ENCODE results near the gene MT1H.
"Not testable (repeated sequence)": the region's sequence is repeated elsewhere in the genome, so short reads cannot be mapped to it uniquely, and the experiment has no call there.

The MT1H gene

DNA sequence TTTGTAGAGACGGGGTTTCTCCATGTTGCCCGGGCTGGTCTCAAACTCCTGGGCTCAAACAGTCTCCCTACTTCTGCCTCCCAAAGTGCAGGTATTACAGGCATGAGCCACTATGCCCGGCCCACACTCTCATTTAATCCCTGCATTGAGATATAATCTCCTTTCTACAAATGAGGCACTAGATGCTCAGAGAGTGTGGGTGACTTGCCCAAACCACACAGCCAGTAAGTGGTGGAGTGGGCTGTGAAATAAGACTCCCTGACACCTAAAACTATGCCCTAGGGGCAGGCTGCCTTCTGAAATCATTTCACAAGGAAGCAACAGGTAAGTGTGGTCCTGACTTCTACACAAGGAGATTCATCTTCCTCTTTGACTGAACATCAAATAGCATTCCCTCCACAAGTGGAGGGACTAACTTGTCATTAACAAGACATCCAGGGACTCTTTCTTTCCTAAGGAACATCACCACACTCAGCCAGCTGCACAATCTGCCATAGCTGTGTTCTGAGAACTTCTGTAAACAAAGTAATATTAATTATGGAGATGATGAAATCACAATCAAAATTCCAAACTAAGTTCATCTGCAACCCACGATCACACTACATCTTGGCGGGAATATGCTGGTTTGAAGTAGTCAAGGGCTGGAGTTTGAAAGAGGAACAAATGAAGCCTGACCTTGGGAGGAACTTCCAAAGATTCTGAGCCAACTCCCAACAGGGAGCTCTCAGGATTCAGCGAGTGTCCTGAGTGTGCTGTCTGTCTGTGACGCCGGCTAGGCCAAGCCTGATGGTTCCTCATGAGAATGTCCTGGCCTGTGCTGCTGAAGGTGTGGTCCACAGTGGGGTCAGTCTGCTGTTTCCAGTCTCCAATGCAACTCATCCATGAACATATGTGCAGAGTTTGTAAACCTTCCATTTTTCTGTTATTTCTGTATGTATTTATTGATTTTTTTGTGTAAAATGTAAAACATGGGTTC lies 4.0 kb upstream of the MT1H start:
- DNase-seq (ENCODE audit: low read depth, low spot score), result not testable (repeated sequence)

DNA sequence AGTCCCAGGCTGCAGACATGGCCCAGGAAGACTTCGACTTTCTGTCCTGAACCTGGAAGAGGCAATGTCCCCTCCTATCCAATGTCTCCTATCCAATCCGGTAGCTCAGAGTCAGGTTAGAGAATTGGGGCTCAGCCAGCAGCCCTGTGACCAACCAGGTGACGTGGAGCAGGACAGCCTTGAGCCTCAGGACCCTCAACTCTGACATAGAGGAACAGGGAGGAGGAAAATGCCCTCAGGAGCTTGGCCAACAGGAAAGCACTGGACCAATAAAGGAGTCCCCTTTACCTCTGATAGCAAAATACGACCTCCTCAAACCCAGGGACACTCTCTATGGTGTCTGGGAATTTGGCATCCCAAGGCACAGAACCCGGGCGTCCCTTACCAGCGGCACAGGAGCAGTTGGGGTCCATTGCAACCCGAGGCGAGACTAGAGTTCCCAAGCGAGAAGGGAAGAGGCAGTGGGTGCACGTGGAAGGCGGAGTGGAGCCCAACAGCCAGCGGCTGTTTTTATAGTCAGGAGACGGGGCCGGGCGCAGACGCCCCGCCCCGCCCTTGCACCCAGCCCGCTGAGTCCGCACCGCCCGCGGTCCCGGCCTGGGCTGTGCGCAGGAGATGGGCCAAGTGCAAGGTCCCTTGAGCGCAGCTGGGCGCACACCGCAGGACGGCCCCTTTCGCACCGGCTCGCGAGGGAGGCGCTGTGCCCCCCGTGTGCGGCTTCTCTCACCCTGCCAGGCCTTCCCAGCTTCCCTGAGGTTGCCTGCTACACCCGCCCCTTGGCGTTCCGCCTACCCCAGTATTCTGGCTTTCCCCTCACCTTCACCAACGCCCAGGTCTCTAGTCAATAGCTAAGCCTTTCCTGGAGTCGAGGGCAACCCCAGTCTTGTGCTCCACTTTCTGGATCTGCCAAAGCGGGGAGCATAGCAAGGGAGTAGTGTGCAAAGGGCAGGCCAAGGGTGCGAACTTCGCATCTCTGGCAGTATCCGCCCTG lies 1.7 kb upstream of the MT1H start, which contains the start of gene MT1G:
TSS of gene MT1G (minus strand) at position 485 of the 991 bp plus-strand sequence. CDS start at position 413, 72 bp downstream.
- DNase-seq (ENCODE audit: low read depth, low spot score), result peak; percentile 70

DNA sequence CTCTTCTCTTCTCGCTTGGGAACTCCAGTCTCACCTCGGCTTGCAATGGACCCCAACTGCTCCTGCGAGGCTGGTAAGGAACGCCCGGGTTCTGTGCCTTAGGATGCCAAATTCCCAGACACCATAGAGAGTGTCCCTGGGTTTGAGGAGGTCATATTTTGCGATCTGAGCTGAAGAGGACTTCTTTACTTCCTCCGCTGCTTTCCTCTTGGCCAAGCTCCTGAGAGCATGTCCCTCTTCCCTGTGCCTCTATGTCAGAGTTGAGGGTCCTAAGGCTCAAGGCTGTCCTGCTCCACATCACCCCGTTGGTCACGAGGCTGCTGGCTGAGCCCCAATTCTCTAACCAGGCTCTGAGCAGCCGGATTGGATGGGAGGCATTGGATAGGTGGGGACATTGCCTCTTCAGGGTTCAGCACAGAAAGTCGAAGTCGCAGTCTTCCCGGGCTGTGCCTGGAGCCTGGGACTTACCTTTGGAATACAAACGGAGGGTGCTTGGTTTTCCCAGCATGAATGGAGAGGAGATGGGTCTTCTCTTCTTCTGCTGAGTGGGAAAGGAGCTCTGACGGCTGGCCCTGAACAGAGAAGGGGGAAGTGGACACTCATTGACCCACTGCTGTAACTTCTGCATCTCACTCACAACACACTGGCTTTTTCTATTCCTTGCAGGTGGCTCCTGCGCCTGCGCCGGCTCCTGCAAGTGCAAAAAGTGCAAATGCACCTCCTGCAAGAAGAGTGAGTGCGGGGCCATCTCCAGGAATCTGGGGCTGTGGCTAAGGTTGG lies 416 bp downstream of the MT1H start:
- no peak for DNase-seq (ENCODE audit: low read depth, low spot score)

DNA sequence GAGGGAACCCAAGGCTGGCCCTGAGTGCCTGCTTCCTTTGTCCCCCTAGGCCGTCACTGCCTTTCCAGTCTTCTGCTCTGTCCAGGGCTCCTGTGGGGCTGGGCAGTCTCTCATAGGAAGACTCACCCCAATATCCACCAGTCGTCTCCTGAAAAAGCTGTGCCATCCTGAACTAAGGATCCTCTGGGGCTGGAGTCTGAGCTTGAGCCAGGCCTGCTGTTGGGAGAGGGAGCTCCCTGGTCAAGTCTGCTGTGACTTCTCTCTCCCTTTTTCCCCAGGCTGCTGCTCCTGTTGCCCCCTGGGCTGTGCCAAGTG lies 963 bp downstream of the MT1H start:
- no peak for DNase-seq (ENCODE audit: low read depth, low spot score)

DNA sequence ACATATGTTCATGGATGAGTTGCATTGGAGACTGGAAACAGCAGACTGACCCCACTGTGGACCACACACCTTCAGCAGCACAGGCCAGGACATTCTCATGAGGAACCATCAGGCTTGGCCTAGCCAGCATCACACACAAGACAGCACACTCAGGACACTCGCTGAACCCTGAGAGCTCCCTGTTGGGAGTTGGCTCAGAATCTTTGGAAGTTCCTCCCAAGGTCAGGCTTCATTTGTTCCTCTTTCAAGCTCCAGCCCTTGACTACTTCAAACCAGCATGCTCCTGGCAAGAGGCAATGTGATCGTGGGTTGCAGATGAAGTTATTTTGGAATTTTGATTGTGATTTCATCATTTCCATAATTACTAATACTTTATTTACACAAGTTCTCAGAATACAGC lies 2.1 kb downstream of the MT1H start:
- DNase-seq (ENCODE audit: low read depth, low spot score), result not testable (repeated sequence)

DNA sequence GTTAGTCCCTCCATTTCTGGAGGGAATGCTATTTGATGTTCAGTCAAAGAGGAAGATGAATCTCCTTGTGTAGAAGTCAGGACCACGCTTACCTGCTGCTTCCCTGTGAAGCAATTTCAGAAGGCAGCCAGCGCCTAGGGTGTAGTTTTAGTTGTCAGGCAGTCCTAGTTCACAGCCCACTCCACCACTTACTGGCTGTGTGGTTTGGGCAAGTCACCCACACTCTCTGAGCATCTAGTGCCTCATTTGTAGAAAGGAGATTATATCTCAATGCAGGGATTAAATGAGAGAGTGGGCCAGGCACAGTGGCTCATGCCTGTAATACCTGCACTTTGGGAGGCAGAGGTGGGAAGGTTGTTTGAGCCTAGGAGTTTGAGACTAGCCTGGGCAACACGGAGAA lies 2.6 kb downstream of the MT1H start:
- DNase-seq (ENCODE audit: low read depth, low spot score), result not testable (repeated sequence)

DNA sequence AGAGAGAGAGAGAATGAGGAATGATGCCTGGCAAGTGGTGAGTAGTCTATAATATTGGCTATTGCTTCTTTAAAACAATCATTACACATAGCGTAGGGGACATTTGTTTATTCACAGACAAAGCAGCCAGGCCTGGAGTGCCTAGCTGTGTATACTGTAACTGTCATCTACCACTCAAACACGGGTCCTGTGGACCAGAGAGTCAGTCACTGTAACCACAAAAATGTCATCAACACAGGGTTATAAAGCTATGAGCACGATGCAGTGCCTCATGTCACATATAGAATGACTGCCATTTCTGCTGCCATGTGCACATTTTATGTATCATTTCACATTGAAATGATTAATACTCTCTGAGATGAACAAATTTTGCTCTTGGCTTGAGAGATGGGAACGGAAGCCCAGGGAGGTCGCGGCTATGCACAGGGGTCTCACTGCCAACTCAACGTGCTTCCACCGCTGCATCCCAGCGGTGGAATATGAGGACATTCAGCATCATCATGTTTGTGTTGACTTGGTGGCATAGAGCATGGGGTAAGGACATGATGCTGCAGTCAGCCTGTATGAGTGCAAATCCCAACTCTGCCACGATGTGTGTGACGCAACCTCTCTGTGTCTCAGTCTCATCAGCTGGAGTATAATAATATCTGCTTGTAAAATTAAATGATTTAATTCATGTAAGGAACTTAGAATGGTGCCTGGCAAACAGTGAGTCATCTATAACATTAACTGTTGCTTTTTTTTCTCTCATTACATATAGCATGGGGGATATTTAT lies 3.3 kb downstream of the MT1H start:
- DNase-seq (ENCODE audit: low read depth, low spot score), result no peak

DNA sequence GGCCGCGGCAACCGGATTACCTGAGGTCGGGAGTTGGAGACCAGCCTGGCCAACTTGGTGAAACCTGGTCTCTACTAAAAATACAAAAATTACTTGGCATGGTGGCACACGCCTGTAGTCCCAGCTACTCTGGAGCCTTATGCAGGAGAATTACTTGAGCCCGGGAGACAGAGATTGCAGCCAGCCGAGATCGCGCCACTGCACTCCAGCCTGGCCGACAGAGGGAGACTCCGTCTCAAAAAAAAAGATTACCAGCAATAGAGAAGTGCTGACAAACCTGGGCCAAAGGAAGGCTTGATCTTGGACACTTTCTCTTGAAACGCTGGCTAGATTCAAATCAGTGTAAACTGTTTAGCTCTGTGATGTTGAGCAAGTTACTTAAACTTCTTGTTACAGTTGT lies 4.3 kb downstream of the MT1H start:
- peak; percentile 84 for DNase-seq (ENCODE audit: low read depth, low spot score)

DNA sequence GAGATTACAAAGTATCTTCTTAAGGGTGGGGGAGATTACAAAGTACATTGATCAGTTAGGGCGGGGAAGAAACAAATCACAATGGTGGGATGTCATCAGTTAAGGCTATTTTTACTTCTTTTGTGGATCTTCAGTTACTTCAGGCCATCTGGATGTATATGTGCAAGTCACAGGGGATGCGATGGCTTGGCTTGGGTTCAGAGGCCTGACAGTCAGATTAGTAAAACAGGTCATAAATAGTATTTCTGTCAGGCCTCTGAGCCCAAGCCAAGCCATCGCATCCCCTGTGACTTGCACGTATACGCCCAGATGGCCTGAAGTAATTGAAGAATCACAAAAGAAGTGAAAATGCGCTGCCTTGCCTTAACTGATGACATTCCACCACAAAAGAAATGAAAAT lies 5.0 kb downstream of the MT1H start:
- not testable (repeated sequence) for DNase-seq (ENCODE audit: low read depth, low spot score)

DNA sequence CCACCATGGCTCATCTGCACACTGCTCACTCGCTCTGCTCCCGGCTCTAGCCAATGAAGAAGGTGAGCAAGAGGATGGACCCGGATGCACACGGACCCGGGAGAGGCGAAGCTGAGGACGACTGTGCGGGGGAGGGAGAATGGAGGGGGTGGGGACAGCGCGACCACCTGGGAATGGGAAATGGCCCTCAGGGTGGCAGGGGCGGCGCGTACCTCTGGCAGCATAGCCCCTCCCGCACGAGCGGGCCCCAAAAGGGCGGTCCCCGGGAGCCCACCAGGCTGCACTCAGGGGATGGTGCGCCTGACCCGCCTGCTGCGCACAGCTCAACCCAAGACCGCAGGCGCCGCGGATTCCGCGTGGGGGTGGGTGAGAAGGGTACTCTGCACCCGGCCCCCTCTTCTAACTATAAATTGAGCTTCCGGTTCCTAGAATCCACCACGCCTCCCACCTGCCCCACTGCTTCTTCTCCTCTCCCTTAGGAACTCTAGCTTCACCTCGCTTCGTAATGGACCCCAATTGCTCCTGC lies 6.1 kb downstream of the MT1H start:
- DNase-seq (ENCODE audit: low read depth, low spot score), result peak; percentile 37

DNA sequence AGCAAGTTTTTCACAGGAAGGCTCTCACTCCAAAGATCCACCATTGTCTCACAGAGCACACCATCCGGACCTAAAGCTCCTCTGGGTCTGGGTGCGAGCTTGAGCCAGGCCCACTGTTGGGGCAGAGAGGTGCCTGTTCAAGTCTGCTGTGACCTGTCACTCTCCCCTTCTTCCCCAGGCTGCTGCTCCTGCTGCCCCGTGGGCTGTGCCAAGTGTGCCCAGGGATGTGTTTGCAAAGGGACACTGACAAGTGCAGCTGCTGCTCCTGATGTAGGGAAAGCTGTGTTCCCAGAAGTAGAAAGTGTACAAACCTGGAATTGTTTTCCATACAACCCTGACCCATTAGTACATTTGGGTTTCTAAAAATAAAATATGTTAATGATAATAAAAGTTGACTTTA lies 7.9 kb downstream of the MT1H start:
- no peak for DNase-seq (ENCODE audit: low read depth, low spot score)

DNA sequence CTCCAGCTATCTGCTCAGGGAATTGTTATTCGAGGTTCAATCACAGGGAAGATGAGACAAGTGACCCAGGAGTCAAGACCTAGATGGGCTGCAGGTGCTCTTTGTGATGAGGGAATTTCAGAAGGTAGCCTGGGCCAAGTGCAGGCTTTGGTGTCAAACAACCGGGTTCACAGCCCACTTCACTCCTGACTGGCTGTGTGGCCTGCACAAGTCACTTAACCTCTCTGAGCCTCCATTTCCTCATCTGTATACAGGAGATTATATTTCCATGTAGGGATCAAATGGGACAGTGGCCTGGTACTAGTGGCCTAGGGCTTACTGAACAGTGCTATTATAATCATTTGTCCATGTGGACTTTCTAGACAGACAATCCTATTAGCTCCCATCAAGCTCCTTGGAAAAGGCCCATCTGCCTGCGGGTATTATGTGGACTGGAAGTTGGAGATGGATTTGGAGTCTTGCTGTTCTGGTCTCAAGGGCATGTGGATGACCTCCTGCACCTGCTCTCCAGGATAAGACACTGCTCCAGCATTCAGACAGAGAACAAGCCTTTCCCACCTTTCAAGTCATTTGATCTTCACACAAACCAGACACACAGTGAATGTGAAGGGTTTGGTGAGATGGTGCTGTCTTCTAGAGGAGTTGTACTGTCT lies 9.6 kb downstream of the MT1H start:
- DNase-seq (ENCODE audit: low read depth, low spot score), result no peak

DNA sequence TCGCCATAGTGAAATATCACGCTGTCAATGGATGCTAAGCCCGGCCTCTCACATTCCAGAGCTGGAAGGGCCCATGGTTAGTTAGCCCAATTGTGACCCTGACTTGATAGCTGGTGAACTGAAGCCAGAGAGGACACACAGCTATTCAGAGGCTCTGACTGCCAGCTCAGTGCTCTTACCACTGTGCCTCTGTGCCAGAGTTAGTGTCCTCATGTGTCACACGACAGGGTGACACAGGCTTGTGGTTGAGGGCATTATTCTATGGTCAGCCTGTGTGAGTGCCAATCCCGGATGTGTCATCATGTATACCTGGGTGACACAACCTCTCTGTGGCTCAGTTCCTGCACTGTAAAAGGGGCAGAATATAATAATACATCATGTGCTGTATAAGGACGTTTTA lies 10.2 kb downstream of the MT1H start:
- DNase-seq (ENCODE audit: low read depth, low spot score), result no peak

DNA sequence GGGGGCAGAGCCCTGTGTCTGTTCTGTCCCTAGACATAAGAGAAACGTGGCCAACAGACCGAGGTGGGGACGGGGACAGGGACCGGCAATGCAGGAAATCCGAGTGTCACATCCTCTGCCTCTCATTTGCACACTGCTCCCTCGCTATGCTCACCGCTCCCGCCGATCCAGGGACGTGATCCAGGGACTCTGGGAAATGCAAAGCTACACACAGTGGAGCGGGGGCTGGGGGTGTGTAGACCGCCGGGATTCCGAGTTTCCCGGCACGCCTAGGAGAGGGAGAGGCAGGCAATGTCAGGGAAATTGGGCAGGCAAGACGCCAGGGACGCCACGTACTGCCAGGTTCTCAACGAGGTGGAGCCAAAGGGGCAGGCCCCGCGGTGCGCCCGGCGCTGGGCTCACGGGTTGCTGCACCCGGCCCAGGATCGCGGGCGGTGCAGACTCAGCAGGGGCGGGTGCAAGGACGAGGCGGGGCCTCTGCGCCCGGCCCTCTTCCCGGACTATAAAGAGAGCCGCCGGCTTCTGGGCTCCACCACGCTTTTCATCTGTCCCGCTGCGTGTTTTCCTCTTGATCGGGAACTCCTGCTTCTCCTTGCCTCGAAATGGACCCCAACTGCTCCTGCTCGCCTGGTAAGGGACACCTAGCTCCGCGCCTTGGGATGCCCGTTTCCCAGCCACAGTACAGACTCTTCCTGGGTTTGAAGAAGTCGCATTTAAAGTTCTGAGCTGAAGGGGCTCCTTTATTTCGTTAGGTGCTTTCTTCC lies 12.5 kb downstream of the MT1H start, which contains the start of gene MT1X:
TSS of gene MT1X (plus strand) at position 532 of the 764 bp plus-strand sequence. CDS start at position 603, 71 bp downstream.
- DNase-seq (ENCODE audit: low read depth, low spot score), result peak; percentile 91

DNA sequence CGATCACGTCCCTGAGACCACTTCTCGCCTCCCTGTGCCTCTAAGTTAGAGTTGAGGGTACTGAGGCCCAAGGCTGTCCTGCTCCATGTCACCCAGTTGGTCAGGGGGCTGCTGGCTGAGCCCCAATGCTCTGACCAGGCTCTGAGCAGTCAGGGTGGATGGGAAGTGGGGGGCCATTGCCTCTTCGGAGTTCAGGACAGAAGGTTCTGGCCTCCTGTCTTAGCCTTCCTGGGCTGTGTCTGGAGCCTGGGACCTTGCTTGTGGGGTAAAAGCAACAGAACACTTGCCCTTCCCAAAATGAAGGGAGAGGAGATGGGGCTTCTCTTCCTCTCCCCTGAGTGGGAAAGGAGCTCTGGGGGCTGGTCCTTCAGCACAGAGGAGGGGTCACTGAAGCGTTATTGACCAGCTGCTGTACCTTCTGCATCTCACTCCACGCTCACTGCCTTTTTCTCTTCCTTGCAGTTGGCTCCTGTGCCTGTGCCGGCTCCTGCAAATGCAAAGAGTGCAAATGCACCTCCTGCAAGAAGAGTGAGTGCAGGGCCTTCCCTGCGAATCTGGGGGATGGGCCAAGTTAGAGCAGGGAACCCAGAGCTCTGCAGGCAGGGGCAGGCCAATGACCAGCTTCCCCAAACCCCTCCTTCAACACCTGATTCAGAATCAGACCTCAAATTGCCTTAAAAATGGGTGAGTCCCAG lies 13.2 kb downstream of the MT1H start:
- no peak for DNase-seq (ENCODE audit: low read depth, low spot score)

DNA sequence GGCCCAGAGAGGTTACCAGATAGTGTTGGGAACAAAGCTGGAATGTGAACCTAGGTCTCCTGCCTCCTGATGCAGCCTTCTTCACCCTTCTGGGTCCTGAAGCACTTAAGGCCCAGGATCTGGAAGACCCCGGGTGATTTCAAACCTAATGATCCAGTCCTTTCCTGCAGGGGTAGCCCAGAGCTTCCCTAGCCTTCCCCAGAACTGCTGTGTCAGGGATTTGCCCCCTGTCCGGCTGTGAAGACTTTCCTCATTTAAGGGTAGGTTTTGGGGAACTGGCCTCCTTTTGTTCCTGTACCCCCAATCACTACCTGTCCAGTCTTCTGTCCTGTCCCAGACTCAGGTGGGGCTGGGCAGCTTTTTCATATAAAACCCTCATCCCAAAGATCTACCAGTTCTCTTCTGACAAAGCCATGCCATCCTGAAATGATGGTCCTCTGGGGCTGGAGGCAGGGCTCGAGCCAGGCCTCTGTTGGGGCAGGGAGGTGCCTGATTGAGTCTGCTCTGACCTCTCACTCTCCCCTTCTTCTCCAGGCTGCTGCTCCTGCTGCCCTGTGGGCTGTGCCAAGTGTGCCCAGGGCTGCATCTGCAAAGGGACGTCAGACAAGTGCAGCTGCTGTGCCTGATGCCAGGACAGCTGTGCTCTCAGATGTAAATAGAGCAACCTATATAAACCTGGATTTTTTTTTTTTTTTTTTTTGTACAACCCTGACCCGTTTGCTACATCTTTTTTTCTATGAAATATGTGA lies 14.0 kb downstream of the MT1H start:
- DNase-seq (ENCODE audit: low read depth, low spot score), result no peak

DNA sequence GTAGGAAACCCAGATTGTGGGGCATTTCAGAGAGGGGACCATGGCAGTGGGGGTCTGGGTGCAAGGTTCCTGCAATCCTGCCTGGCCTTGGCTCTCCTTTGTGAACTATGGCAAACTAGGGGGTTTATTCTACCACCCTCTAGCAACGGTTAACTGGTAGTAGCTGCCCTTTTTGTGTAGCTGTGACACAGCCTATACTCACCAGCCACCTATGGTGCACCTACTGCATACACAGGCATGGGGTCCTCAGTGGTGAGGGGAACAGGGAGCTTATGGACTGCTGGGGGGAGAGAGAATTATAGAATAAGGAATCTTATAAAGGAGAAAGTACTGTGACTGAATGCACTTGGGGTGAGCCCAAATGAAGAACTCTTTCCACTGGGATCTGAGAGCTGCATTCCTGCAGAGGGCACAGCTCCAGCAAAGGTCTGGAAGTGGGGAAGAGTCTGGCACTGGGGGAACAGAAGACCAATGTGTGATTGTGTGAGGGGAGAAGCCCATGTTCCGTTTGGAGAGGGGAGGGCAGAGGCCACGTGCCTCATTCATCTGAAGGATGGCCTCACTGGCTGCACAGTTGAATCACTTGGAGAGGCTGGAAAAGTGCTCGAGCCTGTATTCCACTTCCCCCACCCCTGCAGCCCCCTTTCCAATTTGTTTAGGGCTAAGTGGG lies 14.8 kb downstream of the MT1H start:
- DNase-seq (ENCODE audit: low read depth, low spot score), result no peak

Data from ELF-1 (cell line).